ENCODE measurements around the gene CTBP2.

The CTBP2 gene

GRCh38 chr10:125156739-125157480, 3.5 kb downstream of the CTBP2 start:
- Histone ChIP-seq H3K4me3 (ENCODE audit: low read depth, low read length) (peak overlapping the region; percentile 83; the same call in 1 of the 2 replicates), H3K36me3 (peaks cover 8% of the 10 kb centered on the region), H3K9me3 (no peaks in the 10 kb centered on the region), H3K4me1 (peaks cover 9% of the 10 kb centered on the region; the same call in 1 of the 2 replicates), H3K27me3 (no peaks in the 10 kb centered on the region)
- TF ChIP-seq CTCF (IDR thresholded peaks at IDR 0.05; ENCODE audit: low read depth, low read length): no peak
- no peak for DNase-seq

- no peak for DNase-seq
- no peak for TF ChIP-seq CTCF (IDR thresholded peaks at IDR 0.05; ENCODE audit: low read depth, low read length)
- no peaks in the 10 kb centered on the region for H3K27me3 ChIP-seq
- H3K4me3 ChIP-seq (ENCODE audit: low read depth, low read length): no peak overlapping the region
- H3K9me3 ChIP-seq: no peaks in the 10 kb centered on the region
- H3K4me1 ChIP-seq: peaks cover 9% of the 10 kb centered on the region; the same call in 1 of the 2 replicates
- H3K36me3 ChIP-seq: peaks cover 9% of the 10 kb centered on the region
Observed at GRCh38 chr10:125156196-125156595, 4.2 kb downstream of the CTBP2 start.

GRCh38 chr10:125155101-125155500, 5.3 kb downstream of the CTBP2 start:
- no peak for DNase-seq
- no peak for TF ChIP-seq CTCF (IDR thresholded peaks at IDR 0.05; ENCODE audit: low read depth, low read length)

GRCh38 chr10:125154529-125154928, 5.8 kb downstream of the CTBP2 start:
- no peak overlapping the region for H3K4me3 ChIP-seq (ENCODE audit: low read depth, low read length)
- no peak for DNase-seq
- TF ChIP-seq CTCF (IDR thresholded peaks at IDR 0.05; ENCODE audit: low read depth, low read length): no peak
- H3K4me1 ChIP-seq: peaks cover 9% of the 10 kb centered on the region; the same call in 1 of the 2 replicates
- no peaks in the 10 kb centered on the region for H3K9me3 ChIP-seq
- peaks cover 14% of the 10 kb centered on the region for H3K36me3 ChIP-seq
- H3K27me3 ChIP-seq: no peaks in the 10 kb centered on the region

More at GRCh38 chr10:125155101-125155500, 5.3 kb downstream of the CTBP2 start:
- Histone ChIP-seq H3K36me3 (peaks cover 14% of the 10 kb centered on the region), H3K27me3 (no peaks in the 10 kb centered on the region), H3K4me1 (peaks cover 9% of the 10 kb centered on the region; the same call in 1 of the 2 replicates), H3K4me3 (ENCODE audit: low read depth, low read length) (no peak overlapping the region), H3K9me3 (no peaks in the 10 kb centered on the region)

DNA sequence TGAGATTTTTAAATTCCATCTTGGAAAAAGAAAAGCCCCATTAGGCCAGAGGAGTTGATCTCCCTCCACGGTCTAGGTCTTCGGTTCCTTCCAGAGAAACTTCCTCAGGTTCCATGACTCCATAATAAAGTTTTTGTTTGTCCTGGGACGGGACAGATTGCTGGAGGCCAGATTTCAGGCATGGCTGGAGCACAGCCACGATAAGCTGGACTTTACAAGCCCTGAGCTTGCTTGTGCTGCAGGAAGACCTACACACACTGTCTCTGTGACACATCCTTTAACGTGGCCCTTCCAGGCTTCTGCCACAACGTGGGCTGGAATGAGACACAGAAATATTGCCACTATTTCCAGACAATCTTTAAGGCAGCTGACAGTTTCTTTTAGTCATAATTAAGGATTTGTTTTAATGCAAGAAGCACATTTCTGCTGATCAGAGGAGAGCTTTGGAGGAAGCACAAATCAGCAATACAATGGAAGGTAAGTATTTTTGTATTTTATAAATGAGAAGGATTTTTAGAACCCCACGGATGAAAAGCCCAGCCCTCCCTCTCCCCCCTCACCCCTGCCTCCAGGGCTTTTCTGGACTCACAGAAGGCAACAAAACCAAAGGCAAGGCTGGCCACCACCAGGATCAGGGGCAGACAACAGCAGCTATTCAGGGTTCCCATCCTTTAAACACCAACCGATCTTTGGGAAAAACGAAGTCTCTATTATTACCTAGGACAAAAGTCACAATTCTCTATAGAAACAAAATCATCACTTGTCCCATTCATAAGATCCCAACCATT, 6.5 kb downstream of the CTBP2 start:
- H3K27me3 ChIP-seq: no peaks in the 10 kb centered on the region
- H3K4me1 ChIP-seq: peaks cover 12% of the 10 kb centered on the region; the same call in 1 of the 2 replicates
- no peak overlapping the region for H3K4me3 ChIP-seq (ENCODE audit: low read depth, low read length)
- H3K36me3 ChIP-seq: peaks cover 14% of the 10 kb centered on the region
- no peaks in the 10 kb centered on the region for H3K9me3 ChIP-seq
- no peak for DNase-seq
- TF ChIP-seq CTCF (IDR thresholded peaks at IDR 0.05; ENCODE audit: low read depth, low read length): no peak
